ENCODE results near the gene CCS.
"Not testable (repeated sequence)": the region's sequence is repeated elsewhere in the genome, so short reads cannot be mapped to it uniquely, and the experiment has no call there.

Gene CCS

GRCh38 chr11:66561178-66561974 is 31.6 kb upstream of the CCS start:
- no peak for DNase-seq

GRCh38 chr11:66561975-66562248 is 31.1 kb upstream of the CCS start:
- DNase-seq, result no peak

- no peak for DNase-seq
These were observed 30.7 kb upstream of the CCS start for GRCh38 chr11:66562275-66562674.

- DNase-seq, result no peak
These were observed 29.9 kb upstream of the CCS start for GRCh38 chr11:66562907-66563583.

- DNase-seq, result no peak
These were observed 29.2 kb upstream of the CCS start for GRCh38 chr11:66563832-66564231.

- no peak for DNase-seq
These were observed 28.4 kb upstream of the CCS start for GRCh38 chr11:66564538-66564937.

GRCh38 chr11:66564984-66565383 is 28.0 kb upstream of the CCS start:
- no peak for DNase-seq

- no peak for DNase-seq
These were observed 26.8 kb upstream of the CCS start for GRCh38 chr11:66566221-66566620.

- no peak for DNase-seq
These were observed 25.2 kb upstream of the CCS start for GRCh38 chr11:66567787-66568123.

GRCh38 chr11:66568124-66568916 is 24.7 kb upstream of the CCS start, which contains the start of gene CTSF:
TSS of gene CTSF (minus strand) at chr11:66568606. CDS start at chr11:66568486, 120 bp downstream.
- DNase-seq, result peak; percentile 47 to 69 (median 52)

- no peak for DNase-seq
These were observed 23.9 kb upstream of the CCS start for GRCh38 chr11:66569076-66569475.

- DNase-seq, result no peak
These were observed 22.7 kb upstream of the CCS start for GRCh38 chr11:66570079-66570849.

GRCh38 chr11:66570850-66571180 is 22.2 kb upstream of the CCS start:
- no peak for DNase-seq

GRCh38 chr11:66579017-66579606 is 13.9 kb upstream of the CCS start:
- DNase-seq, result peak; percentile 42 to 74 (median 63)

- DNase-seq, result no peak
These were observed 12.2 kb upstream of the CCS start for GRCh38 chr11:66580803-66581202.

GRCh38 chr11:66581261-66581660 is 11.7 kb upstream of the CCS start:
- no peak for DNase-seq

GRCh38 chr11:66582565-66583147 is 10.3 kb upstream of the CCS start:
- DNase-seq, result not testable (repeated sequence)

- not testable (repeated sequence) for DNase-seq
These were observed 7.5 kb upstream of the CCS start for GRCh38 chr11:66585447-66585846.

GRCh38 chr11:66586136-66586535 is 6.8 kb upstream of the CCS start:
- DNase-seq, result no peak

GRCh38 chr11:66589315-66589714 is 3.7 kb upstream of the CCS start:
- DNase-seq, result not testable (repeated sequence)

GRCh38 chr11:66589996-66590675 is 2.8 kb upstream of the CCS start:
- DNase-seq, result no peak

- DNase-seq, result no peak
These were observed 1.8 kb upstream of the CCS start for GRCh38 chr11:66591175-66591574.

Data from T-helper 1 cell (primary cell).